ENCODE data around the gene HSD11B1L.

DNA sequence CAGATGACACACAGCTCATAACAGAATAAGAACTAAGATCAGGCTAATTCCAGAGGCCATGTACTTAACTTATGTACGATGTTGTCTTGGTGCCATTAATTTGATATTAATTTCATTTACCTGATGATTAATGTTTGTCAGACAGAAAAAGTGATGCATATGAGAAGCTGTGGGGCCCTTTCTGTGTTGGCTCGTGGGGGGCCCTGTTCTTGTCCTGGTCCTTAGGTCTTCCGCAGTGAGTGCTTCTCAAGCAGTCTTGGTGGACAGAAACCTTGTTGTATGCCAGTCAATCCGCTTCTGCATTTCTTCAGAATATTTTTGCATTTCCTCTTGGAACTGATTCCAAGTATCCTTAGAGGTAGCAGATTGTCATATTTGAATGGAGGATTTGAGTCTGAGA is 37.8 kb upstream of the HSD11B1L start:
- TF ChIP-seq, protein P1, sequence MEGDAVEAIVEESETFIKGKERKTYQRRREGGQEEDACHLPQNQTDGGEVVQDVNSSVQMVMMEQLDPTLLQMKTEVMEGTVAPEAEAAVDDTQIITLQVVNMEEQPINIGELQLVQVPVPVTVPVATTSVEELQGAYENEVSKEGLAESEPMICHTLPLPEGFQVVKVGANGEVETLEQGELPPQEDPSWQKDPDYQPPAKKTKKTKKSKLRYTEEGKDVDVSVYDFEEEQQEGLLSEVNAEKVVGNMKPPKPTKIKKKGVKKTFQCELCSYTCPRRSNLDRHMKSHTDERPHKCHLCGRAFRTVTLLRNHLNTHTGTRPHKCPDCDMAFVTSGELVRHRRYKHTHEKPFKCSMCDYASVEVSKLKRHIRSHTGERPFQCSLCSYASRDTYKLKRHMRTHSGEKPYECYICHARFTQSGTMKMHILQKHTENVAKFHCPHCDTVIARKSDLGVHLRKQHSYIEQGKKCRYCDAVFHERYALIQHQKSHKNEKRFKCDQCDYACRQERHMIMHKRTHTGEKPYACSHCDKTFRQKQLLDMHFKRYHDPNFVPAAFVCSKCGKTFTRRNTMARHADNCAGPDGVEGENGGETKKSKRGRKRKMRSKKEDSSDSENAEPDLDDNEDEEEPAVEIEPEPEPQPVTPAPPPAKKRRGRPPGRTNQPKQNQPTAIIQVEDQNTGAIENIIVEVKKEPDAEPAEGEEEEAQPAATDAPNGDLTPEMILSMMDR (tag by site-specific recombination; IDR thresholded peaks at IDR 0.05), result no peak
- TF ChIP-seq ZNF202 (tag by site-specific recombination; IDR thresholded peaks at IDR 0.05; ENCODE audit: borderline replicate concordance) (no peak), ZNF274 (IDR thresholded peaks at IDR 0.05; ENCODE audit: low read length) (no peak), ZNF274 (tag by site-specific recombination; IDR thresholded peaks at IDR 0.05; ENCODE audit: borderline replicate concordance) (no peak), ZBTB1 (tag by site-specific recombination; IDR thresholded peaks at IDR 0.05) (no peak), HOXC10 (CRISPR knock-in tag; IDR thresholded peaks at IDR 0.05) (no peak), WT1 (tag by site-specific recombination; IDR thresholded peaks at IDR 0.05) (no peak), ZNF830 (tag by site-specific recombination; IDR thresholded peaks at IDR 0.05; ENCODE audit: low read depth) (no peak)
- TF ChIP-seq, protein P2, sequence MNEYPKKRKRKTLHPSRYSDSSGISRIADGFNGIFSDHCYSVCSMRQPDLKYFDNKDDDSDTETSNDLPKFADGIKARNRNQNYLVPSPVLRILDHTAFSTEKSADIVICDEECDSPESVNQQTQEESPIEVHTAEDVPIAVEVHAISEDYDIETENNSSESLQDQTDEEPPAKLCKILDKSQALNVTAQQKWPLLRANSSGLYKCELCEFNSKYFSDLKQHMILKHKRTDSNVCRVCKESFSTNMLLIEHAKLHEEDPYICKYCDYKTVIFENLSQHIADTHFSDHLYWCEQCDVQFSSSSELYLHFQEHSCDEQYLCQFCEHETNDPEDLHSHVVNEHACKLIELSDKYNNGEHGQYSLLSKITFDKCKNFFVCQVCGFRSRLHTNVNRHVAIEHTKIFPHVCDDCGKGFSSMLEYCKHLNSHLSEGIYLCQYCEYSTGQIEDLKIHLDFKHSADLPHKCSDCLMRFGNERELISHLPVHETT (tag by site-specific recombination; IDR thresholded peaks at IDR 0.05), result no peak
- TF ChIP-seq, protein P3, sequence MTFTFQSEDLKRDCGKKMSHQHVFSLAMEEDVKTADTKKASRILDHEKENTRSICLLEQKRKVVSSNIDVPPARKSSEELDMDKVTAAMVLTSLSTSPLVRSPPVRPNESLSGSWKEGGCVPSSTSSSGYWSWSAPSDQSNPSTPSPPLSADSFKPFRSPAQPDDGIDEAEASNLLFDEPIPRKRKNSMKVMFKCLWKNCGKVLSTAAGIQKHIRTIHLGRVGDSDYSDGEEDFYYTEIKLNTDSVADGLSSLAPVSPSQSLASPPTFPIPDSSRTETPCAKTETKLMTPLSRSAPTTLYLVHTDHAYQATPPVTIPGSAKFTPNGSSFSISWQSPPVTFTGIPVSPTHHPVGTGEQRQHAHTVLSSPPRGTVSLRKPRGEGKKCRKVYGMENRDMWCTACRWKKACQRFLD (tag by site-specific recombination; IDR thresholded peaks at IDR 0.05), result no peak
- TF ChIP-seq, protein P4, sequence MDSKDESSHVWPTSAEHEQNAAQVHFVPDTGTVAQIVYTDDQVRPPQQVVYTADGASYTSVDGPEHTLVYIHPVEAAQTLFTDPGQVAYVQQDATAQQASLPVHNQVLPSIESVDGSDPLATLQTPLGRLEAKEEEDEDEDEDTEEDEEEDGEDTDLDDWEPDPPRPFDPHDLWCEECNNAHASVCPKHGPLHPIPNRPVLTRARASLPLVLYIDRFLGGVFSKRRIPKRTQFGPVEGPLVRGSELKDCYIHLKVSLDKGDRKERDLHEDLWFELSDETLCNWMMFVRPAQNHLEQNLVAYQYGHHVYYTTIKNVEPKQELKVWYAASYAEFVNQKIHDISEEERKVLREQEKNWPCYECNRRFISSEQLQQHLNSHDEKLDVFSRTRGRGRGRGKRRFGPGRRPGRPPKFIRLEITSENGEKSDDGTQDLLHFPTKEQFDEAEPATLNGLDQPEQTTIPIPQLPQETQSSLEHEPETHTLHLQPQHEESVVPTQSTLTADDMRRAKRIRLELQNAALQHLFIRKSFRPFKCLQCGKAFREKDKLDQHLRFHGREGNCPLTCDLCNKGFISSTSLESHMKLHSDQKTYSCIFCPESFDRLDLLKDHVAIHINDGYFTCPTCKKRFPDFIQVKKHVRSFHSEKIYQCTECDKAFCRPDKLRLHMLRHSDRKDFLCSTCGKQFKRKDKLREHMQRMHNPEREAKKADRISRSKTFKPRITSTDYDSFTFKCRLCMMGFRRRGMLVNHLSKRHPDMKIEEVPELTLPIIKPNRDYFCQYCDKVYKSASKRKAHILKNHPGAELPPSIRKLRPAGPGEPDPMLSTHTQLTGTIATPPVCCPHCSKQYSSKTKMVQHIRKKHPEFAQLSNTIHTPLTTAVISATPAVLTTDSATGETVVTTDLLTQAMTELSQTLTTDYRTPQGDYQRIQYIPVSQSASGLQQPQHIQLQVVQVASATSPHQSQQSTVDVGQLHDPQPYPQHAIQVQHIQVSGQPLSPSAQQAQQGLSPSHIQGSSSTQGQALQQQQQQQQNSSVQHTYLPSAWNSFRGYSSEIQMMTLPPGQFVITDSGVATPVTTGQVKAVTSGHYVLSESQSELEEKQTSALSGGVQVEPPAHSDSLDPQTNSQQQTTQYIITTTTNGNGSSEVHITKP (tag by site-specific recombination; IDR thresholded peaks at IDR 0.05), result no peak
- TF ChIP-seq, protein P5, sequence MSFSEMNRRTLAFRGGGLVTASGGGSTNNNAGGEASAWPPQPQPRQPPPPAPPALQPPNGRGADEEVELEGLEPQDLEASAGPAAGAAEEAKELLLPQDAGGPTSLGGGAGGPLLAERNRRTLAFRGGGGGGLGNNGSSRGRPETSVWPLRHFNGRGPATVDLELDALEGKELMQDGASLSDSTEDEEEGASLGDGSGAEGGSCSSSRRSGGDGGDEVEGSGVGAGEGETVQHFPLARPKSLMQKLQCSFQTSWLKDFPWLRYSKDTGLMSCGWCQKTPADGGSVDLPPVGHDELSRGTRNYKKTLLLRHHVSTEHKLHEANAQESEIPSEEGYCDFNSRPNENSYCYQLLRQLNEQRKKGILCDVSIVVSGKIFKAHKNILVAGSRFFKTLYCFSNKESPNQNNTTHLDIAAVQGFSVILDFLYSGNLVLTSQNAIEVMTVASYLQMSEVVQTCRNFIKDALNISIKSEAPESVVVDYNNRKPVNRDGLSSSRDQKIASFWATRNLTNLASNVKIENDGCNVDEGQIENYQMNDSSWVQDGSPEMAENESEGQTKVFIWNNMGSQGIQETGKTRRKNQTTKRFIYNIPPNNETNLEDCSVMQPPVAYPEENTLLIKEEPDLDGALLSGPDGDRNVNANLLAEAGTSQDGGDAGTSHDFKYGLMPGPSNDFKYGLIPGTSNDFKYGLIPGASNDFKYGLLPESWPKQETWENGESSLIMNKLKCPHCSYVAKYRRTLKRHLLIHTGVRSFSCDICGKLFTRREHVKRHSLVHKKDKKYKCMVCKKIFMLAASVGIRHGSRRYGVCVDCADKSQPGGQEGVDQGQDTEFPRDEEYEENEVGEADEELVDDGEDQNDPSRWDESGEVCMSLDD (tag by site-specific recombination; IDR thresholded peaks at IDR 0.05), result no peak
- TF ChIP-seq, protein P6, sequence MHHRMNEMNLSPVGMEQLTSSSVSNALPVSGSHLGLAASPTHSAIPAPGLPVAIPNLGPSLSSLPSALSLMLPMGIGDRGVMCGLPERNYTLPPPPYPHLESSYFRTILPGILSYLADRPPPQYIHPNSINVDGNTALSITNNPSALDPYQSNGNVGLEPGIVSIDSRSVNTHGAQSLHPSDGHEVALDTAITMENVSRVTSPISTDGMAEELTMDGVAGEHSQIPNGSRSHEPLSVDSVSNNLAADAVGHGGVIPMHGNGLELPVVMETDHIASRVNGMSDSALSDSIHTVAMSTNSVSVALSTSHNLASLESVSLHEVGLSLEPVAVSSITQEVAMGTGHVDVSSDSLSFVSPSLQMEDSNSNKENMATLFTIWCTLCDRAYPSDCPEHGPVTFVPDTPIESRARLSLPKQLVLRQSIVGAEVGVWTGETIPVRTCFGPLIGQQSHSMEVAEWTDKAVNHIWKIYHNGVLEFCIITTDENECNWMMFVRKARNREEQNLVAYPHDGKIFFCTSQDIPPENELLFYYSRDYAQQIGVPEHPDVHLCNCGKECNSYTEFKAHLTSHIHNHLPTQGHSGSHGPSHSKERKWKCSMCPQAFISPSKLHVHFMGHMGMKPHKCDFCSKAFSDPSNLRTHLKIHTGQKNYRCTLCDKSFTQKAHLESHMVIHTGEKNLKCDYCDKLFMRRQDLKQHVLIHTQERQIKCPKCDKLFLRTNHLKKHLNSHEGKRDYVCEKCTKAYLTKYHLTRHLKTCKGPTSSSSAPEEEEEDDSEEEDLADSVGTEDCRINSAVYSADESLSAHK (tag by site-specific recombination; IDR thresholded peaks at IDR 0.05), result no peak
